Left lobe of liver (tissue), 2 donors: Measurements from ENCODE around the gene ITPK1. TPM values are rescaled to one million over a fixed set of nuclear protein-coding genes. Genes with fewer than 3 reads are reported as not detected.
"Not testable (repeated sequence)": the region's sequence is repeated elsewhere in the genome, so short reads cannot be mapped to it uniquely, and the experiment has no call there.

Experiments used
- ATAC-seq: fragments of 200-7000 bp; cut with Tn5 transposase; one replicate; pipeline ENCODE4 v1.9.1; 2020; ENCODE audit warnings: mild to moderate bottlenecking, moderate library complexity
- DNase-seq: peaks from one replicate; pipeline ENCODE4 v3.0.0-alpha.2; 2020; ENCODE audit warnings: low spot score
- total RNA-seq: library from RNA; stranded (reverse); gene quantifications from one replicate; pipeline ENCODE4 v1.2.1, GENCODE V29; 2021
- donor health status: DM: no; HTN: no; CAD: no; lungs with moderate emphysema.
- donor health status: DM: no; HTN: yes; CAD: no.

ITPK1 gene
- 61.3 TPM for total RNA-seq

GRCh38 chr14:93115821-93116675 lies at the start of gene ITPK1:
ITPK1 (minus strand) TSS chr14:93115925; CDS start chr14:93115163, 762 bp downstream.
- DNase-seq (peak; percentile 64), ATAC-seq (peak; percentile 61)

DNA sequence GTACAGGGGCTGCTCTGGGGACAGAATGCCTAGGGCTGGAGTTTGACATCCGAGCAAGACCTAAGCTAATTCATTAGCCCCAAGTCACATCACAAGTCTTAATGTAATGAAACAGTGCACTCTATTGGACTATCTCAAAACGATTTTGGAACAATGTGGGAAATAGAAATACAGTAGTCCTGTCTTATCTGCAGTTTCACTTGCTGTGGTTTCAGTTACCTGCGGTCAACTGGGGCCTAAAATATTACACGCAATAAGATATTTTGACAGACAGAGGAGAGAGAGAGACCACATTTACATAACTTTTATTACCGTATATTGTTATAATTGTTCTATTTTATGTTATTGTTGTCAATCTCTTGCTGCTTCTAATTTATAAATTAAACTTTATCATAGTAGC lies 47.8 kb upstream of the ITPK1 start:
- DNase-seq, result no peak
- ATAC-seq, result no peak

GRCh38 chr14:93161411-93161940 lies 45.8 kb upstream of the ITPK1 start:
- DNase-seq (no peak), ATAC-seq (no peak)

GRCh38 chr14:93160353-93160801 lies 44.7 kb upstream of the ITPK1 start:
- DNase-seq (no peak), ATAC-seq (peak; percentile 89)

DNA sequence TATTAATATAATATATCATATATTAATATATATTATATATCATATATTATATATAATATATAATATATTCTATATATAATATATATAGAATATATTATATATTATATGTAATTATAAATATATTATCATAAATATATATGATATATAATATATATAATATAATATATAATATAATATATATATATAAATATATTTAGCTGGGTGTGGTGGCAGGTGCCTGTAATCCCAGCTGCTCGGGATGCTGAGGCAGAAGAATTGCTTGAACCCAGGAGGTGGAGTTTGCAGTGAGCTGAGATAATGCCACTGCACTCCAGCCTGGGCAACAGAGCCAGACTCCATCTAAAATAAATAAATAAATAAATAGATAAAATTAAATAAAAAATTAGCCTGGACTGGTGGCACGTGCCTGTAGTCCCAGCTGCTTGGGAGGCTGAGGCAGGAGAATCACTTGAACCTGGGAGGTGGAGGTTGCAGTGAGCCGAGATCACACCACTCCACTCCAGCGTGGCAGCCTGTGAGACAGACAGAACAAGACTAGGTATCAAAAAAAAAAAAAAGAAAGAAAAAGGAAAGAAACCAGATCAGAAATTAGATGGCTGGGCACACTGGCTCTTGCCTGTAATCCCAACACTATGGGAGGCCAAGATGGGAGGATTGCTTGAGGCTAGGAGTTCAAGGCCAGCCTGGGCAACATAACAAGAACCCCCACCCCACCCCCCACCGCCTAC lies 44.1 kb upstream of the ITPK1 start:
- not testable (repeated sequence) for DNase-seq
- peak; percentile 45 for ATAC-seq

DNA sequence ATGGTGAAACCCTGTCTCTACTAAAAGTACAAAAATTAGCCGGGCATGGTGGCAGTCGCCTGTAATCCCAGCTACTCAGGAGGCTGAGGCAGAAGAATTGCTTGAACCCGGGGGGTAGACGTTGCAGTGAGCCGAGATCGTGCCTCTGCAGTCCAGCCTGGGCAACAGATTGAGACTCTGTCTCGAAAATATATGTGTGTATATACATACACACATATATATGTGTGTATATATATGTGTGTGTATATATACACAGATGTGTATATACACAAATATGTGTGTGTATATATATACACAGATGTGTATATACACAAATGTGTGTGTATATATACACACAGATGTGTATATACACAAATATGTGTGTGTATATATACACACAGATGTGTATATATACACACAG lies 42.6 kb upstream of the ITPK1 start:
- ATAC-seq, DNase-seq: not testable (repeated sequence)

DNA sequence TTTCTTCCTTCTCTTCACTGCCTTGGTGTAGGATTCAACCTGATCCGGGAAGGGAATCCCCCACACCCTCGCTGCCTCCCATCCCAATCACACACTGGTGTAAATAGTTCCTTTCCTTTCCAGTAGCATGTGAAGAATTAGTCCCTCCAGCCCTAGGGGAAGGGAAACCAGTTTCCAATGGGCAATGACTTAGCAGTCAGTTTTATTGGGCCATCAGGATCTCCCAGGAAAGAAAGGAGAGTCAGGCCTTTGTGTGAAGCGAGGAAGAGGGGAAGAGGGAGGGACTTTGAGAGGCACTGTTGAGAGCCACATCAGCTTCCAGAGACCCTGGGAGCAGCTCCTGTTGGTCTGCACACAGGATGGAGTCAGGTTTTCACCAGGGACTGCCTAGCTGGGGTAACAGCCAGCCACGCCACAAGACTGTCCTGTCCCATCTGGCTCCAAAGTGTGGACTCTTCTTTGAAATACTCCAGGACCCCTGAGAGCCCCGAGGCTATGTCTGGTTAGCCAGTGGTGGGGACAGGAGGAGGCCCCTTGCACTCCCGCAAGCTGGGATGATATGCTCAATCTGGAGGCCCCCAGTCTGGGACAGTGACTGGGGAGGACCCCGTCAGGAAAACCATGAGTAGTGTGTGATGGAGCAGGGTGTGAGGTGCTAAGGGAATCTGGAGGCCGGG lies 41.1 kb upstream of the ITPK1 start:
- DNase-seq, result no peak
- ATAC-seq, result no peak

GRCh38 chr14:93155667-93156066 lies 39.9 kb upstream of the ITPK1 start:
- DNase-seq (no peak), ATAC-seq (no peak)

- no peak for DNase-seq
- ATAC-seq, result no peak
Measured at GRCh38 chr14:93153121-93153520, 37.4 kb upstream of the ITPK1 start.

DNA sequence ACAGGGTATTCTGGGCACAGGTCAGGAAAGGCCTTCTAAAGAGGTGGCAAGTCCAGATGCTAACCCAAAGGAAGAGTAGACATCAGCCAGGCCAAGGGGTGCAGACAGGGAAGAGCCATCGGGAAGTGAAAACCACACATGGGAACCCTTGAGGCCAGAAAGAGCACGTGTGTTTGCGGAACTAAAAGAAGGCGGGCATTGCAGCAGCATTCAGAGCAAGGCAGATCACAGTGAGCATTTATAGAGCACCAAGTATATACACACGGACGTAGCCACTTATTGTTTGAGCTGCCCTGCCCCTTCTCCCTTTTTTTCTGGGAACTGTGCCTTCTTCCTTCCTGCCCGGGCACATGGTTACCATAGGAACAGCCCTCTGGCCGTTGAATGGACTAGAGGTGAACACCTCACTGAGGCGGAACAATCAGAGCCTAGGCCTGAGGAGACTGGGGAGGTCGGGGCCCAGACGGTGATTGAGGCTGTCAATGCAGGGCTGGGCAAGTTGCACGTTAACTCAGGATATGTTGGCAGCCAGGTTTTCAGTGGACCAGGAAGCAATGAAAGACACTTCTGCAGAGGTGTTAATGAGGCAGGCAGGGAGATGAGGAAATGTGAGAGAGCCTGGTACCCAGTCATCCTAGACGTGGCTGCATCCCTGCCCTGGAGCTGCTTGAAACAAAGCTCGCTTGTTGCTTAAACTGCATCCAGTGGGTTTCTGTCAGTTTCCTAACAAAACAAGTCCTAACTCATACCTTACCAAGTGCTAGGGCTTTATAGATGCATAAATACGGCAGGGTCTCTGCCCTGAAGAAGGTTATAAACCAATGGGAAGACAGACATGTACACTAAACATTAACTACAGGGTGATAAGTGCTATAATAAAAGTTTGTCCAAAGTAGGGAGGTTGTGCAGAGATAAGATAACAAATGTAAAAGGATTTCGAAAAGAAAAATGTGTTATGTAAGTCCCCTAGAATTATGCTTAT lies 34.8 kb upstream of the ITPK1 start:
- ATAC-seq (peak; percentile 81), DNase-seq (peak; percentile 63)

DNA sequence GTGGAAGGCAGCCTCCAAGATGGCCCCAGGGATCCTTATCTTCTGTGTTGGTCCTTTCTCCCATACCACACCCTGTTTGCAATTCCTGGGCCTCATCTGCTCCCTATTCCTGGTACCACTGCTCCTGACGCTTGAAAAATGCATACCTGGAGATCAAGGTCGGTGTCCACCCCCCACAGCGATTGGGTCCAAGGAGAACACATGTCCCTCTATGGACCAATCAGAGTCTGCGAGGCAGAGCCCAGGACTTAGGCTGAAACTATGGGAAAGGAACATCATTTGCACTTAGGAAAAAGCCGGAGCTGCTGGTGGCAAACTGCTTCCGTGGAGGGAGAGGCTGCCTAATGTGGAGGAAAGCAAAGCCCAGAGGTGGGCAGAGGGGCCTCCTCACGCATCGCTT lies 33.3 kb upstream of the ITPK1 start:
- no peak for ATAC-seq
- DNase-seq, result no peak

GRCh38 chr14:93146119-93146518 lies 30.4 kb upstream of the ITPK1 start:
- DNase-seq (no peak), ATAC-seq (no peak)

DNA sequence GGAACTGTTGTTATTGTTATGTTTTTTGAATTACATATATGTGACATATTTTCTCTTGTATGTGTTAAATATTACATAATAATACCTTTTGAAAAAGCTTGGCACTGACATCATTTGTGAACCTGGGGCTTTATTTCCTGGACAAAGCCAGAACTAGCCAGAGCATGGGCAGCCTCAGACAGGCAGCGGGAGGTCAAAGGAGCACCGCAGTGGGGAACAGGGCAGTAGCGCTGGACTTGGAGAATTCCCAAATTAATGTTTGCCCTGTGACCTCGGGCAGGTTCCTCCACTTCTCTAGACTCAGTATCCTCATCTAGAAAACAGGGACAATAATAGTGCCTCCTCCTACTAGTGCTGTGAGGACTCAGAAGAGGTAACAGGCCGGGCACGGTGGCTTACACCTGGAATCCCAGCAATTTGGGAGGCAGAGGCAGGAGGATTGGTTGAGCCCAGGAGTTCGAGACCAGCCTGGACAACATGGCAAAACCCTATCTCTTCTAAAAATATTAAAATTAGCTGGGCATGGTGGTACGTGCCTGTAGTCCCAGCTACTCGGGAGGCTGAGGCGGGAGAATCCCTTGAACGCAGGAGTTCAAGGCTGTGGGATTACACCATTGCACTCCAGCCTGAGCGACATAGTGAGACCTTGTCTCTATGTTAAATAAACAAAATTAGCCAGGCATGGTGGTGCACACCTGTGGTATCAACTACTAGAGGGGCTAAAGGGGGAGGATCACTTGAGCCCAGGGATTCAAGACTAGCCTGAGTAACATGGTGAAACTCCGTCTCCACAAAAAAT lies 27.3 kb upstream of the ITPK1 start:
- ATAC-seq (peak; percentile 69), DNase-seq (peak; percentile 60)

- ATAC-seq, result peak; percentile 58
- DNase-seq, result peak; percentile 82
Measured at GRCh38 chr14:93137864-93138263, 22.1 kb upstream of the ITPK1 start.

- ATAC-seq, DNase-seq: not testable (repeated sequence)
Measured at GRCh38 chr14:93136508-93136907, 20.8 kb upstream of the ITPK1 start.

DNA sequence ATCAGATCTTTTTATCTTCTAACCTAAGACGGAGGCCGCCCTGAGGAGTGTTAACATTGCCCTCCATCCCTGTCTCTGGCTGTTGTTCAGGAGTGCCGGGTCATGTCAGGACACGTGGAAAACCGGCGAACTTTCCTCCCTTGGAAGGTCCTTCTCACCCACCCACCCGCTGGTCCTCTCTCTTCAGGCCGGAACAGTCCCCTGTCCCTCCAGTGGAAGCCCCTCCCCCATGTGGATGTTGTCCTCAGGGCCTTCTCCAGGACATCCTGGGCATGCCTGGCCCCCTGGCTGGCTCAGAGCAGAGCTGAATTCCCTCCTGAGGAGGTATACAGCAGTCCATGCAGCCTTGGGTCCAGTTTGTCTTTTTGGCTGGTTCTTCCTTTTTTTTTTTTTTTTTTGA lies 20.3 kb upstream of the ITPK1 start:
- ATAC-seq (peak; percentile 37), DNase-seq (peak; percentile 67)

- DNase-seq, result peak; percentile 94
- ATAC-seq, result peak; percentile 76
Measured at GRCh38 chr14:93135399-93135798, 19.7 kb upstream of the ITPK1 start.

DNA sequence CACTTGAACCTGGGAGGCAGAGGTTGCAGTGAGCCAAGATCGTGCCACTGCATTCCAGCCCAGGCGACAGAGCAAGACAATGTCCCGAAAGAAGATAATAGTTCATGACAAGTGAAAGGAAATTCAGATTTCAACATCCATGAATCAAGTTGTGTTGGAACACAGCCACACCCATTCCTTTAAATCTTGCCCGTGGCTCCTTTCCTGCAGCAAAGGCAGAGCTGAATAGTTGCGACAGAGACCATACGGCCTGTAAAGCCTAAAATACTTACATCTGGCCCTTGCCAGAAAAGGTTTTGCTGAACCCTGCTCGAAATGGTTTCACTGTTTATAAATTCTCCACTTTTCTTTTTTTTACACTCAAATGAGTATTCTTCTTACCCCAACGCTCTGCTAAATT lies 17.7 kb upstream of the ITPK1 start:
- ATAC-seq (peak; percentile 3), DNase-seq (no peak)

- peak; percentile 83 for DNase-seq
- ATAC-seq, result peak; percentile 76
Measured at GRCh38 chr14:93132472-93133065, 16.8 kb upstream of the ITPK1 start.
